ENCODE measurements around the gene ATP6V1G1. TPM values are rescaled to one million over a fixed set of nuclear protein-coding genes. Genes with fewer than 3 reads are reported as not detected.
A peak's percentile ranks its signal among the peaks of the same experiment; 100 is the strongest.
"Not testable (repeated sequence)": the region's sequence is repeated elsewhere in the genome, so short reads cannot be mapped to it uniquely, and the experiment has no call there.

ATP6V1G1 gene
- total RNA-seq, 1 experiment from 2014 or later = 216 TPM

DNA sequence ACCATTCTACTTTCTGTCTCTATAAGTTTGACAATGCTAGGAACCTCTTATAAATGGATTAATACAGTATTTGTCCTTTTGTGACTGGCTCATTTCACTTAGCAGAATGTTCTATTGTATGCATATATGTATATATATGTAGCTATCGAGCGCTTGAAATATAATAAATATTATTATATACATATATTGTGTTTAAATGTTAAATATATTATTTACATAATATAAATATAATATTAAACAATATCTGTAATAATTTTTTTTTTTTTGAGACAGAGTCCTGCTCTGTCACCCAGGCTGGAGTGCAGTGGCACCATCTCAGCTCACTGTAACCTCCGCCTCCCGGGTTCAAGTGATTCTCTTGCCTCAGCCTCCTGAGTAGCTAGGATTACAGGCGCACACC is 9.4 kb upstream of the ATP6V1G1 start:
- not testable (repeated sequence) for DNase-seq (ENCODE audit: low spot score)

GRCh38 chr9:114580609-114581193 is 6.9 kb upstream of the ATP6V1G1 start:
- DNase-seq (ENCODE audit: low spot score) = no peak

- no peak for DNase-seq (ENCODE audit: low spot score)
Observed at GRCh38 chr9:114583371-114584155, 4.0 kb upstream of the ATP6V1G1 start.

DNA sequence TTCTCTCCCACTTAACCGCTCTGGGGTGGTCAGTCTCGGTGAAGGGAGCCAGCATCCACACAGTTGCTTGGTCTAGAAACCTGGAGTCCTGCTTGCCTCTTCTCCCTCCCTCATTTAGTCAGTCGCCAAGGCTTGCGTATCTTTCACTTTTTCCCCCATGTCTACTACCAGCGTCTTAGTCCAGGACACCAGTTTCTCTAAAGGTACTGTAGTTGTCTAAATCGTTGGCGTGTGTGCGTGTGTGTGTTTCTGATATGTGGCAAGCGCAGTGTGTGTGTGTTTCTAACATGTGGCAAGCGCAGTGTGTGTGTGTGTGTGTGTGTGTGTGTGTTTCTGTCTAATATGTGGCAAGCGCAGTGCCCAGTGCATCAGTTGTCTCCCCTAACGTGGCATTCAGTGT is 641 bp downstream of the ATP6V1G1 start:
- no peak for DNase-seq (ENCODE audit: low spot score)

GRCh38 chr9:114588651-114589526 is 1.3 kb downstream of the ATP6V1G1 start:
- no peak for DNase-seq (ENCODE audit: low spot score)

DNA sequence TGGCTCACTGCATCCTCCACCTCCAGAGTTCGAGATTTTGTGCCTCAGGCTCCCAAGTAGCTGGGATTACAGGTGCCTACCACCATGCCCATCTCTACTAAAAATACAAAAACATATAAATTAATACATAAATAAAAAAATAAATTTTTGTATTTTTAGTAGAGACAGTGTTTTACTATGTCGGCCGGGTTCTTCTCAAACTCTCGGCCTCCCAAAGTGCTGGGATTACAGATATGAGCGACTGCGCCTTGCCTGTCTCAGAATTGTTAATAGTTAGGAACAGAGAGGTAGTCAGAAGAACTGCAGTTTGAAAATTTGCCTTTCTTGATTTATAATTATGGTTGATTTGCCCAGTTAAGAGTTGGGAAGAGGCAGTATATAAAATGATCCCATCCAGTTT is 2.8 kb downstream of the ATP6V1G1 start:
- no peak for DNase-seq (ENCODE audit: low spot score)

GRCh38 chr9:114591291-114591787 is 3.8 kb downstream of the ATP6V1G1 start:
- no peak for DNase-seq (ENCODE audit: low spot score)

GRCh38 chr9:114591849-114592248 is 4.3 kb downstream of the ATP6V1G1 start:
- DNase-seq (ENCODE audit: low spot score) = no peak

GRCh38 chr9:114592356-114592755 is 4.8 kb downstream of the ATP6V1G1 start:
- DNase-seq (ENCODE audit: low spot score) = no peak

GRCh38 chr9:114594136-114594535 is 6.6 kb downstream of the ATP6V1G1 start:
- DNase-seq (ENCODE audit: low spot score) = no peak

DNA sequence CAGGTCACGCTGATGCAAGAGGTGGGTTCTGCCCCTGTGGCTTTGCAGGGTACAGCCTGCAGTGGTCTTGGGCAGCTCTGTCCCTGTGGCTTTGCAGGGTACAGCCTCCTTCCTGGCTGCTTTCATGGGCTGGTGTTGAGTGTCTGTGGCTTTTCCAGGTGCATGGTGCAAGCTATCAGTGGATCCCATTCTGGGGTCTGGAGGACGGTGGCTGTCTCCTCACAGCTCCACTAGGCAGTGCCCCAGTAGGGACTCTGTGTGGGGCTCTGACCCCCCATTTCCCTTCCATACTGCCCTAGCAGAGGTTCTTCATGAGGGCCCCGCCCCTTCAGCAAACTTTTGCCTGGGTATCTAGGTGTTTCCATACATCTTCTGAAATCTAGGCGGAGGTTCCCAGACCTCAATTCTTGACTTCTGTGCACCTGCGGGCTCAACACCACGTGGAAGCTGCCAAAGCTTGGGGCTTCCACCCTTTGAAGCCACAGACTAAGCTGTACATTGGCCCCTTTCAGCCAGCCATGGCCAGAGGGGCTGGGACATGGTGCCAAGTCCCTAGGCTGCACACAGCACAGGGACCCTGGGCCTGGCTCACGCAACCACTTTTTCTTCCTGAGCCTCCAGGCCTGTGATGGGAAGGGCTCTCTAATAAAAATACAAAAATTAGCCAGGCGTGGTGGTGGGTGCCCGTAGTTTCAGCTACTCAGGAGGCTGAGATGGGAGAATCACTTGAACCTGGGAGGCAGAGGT is 13.1 kb downstream of the ATP6V1G1 start:
- not testable (repeated sequence) for DNase-seq (ENCODE audit: low spot score)

GRCh38 chr9:114601787-114602186 is 14.2 kb downstream of the ATP6V1G1 start:
- DNase-seq (ENCODE audit: low spot score) = not testable (repeated sequence)

GRCh38 chr9:114602620-114603019 is 15.1 kb downstream of the ATP6V1G1 start:
- DNase-seq (ENCODE audit: low spot score) = no peak

- no peak for DNase-seq (ENCODE audit: low spot score)
Observed at GRCh38 chr9:114603248-114603647, 15.7 kb downstream of the ATP6V1G1 start.

DNA sequence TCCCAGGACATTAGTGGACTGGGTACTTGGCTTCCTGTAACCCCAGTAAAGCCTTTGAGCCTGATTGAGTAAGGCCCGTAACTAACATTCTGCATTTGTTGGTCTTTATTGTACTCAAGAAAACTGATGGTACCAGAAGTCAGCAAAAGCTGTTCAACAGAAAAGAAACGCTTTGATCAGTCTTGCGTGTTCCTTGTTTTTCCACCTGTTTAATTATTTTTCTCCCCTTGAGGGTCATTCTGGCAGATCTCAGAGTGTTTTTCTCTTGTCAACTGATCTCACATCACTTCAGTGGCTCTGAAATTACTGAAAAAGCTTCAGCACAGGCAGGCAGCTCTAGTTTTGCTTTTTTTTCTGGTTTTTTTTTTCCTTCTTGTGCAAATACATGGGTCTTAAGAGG is 17.4 kb downstream of the ATP6V1G1 start:
- no peak for DNase-seq (ENCODE audit: low spot score)

- DNase-seq (ENCODE audit: low spot score) = no peak
Observed at GRCh38 chr9:114606068-114606467, 18.5 kb downstream of the ATP6V1G1 start.

GRCh38 chr9:114606597-114607207 is 19.1 kb downstream of the ATP6V1G1 start:
- DNase-seq (ENCODE audit: low spot score) = no peak

- no peak for DNase-seq (ENCODE audit: low spot score)
Observed at GRCh38 chr9:114607671-114608524, 20.3 kb downstream of the ATP6V1G1 start.

DNA sequence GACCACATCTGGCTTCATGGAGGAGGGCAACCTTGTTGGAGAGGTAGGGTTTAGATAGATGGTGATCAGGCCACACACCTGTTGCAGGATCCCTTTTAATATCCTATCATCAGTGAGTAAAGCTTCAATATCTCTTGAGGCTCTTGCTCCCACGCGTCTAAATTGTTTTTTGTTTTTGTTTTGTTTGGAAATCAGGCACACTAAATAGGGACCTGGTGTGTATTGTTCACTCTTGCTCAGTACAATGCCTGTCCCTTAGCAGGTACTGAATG is 20.9 kb downstream of the ATP6V1G1 start:
- DNase-seq (ENCODE audit: low spot score) = no peak

DNA sequence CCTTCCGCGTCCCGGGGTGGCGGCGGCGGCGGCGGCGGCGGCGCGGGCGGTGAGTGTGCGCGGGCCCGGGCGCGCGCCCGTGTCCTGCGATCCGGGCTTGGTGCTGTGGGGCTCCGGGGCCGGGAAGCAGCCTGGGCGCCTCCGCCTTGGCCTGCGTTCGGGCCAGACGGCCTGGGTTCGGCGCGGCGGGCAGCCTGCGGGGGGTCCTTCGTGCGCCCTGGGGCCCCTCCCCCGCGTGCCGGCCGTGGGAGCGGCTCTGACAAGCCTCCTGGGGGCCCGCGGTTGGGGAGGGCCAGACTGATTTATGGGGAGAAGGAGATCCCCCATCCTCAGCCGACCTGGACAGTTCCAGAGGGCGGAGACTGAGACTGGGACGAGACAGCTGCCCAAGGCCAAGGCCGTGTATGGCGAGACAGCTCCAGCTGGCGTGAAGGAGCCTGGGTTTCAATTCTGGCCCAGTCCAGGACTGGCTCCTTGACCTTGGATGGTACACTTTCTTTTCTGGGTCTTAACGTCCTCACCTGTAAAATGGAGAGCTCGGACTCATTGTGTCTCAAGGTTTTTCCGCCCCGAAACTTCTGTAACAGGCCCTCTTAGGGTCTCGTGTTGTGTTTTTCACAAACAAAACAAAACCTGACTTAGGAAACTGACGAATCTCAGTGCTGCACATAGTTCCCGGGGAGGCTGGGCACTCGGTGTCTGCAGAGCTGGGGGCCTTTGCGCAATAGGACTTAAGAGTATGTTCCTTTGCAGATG is 24.1 kb downstream of the ATP6V1G1 start:
- peak; percentile 45 for DNase-seq (ENCODE audit: low spot score)
